Renal cortex interstitium (tissue), 11 donors: ENCODE data around the gene APOA5. TPM values are rescaled to one million over a fixed set of nuclear protein-coding genes. Genes with fewer than 3 reads are reported as not detected.
"Not testable (repeated sequence)": the region's sequence is repeated elsewhere in the genome, so short reads cannot be mapped to it uniquely, and the experiment has no call there.

ENCODE experiments used
- DNase-seq, 11 donors: peaks; one replicate each; pipeline ENCODE4 v3.0.0-alpha.2; 2013; ENCODE audit warnings: low read depth in 9 of 11, low spot score in 4 of 11; ENCODE audit errors: extremely low read depth in 1 of 11
- polyA plus RNA-seq, 3 donors: library from polyadenylated mRNA; unstranded; fragments of 120-200 nt; gene quantifications; one replicate each; pipeline ENCODE4 v1.2.1, GENCODE V29; 2013; ENCODE audit not compliant: insufficient read length in 3 of 3

The APOA5 gene
- polyA plus RNA-seq, 3 donors: not detected

- peak in 1 of 11 donors; percentile 8 for DNase-seq
Observed at GRCh38 chr11:116787436-116787785, 4.3 kb downstream of the APOA5 start.

- DNase-seq: no peak
Observed at GRCh38 chr11:116786966-116787365, 4.7 kb downstream of the APOA5 start.

GRCh38 chr11:116786326-116786725, 5.4 kb downstream of the APOA5 start:
- no peak for DNase-seq

GRCh38 chr11:116782728-116783127, 9.0 kb downstream of the APOA5 start:
- no peak for DNase-seq

GRCh38 chr11:116778556-116778955, 13.1 kb downstream of the APOA5 start:
- DNase-seq: no peak

GRCh38 chr11:116777056-116777455, 14.6 kb downstream of the APOA5 start:
- no peak for DNase-seq

GRCh38 chr11:116776522-116776984, 15.1 kb downstream of the APOA5 start:
- DNase-seq: no peak

GRCh38 chr11:116775975-116776374, 15.7 kb downstream of the APOA5 start:
- no peak for DNase-seq

GRCh38 chr11:116774661-116775060, 17.0 kb downstream of the APOA5 start:
- DNase-seq: no peak

- DNase-seq: peak in 2 of 11 donors; percentile 31 to 56
Observed at GRCh38 chr11:116773203-116774097, 18.2 kb downstream of the APOA5 start.

- DNase-seq: peak in 9 of 11 donors; percentile 82 to 89 (median 86)
Observed at GRCh38 chr11:116772443-116773202, 19.1 kb downstream of the APOA5 start, which contains the start of gene BUD13. TSS of gene BUD13 (minus strand) at chr11:116772987. CDS start at chr11:116772964, 23 bp downstream.

- no peak for DNase-seq
Observed at GRCh38 chr11:116771935-116772334, 19.7 kb downstream of the APOA5 start.

- peak in 5 of 11 donors; percentile 18 to 50 (median 42) for DNase-seq
Observed at GRCh38 chr11:116762132-116762531, 29.5 kb downstream of the APOA5 start.

- not testable (repeated sequence) for DNase-seq
Observed at GRCh38 chr11:116756044-116756443, 35.6 kb downstream of the APOA5 start.

GRCh38 chr11:116750070-116750718, 41.5 kb downstream of the APOA5 start:
- DNase-seq: no peak

- no peak for DNase-seq
Observed at GRCh38 chr11:116742104-116742503, 49.6 kb downstream of the APOA5 start.

GRCh38 chr11:116740741-116741140, 50.9 kb downstream of the APOA5 start:
- DNase-seq: no peak
